Measurements from ENCODE around the gene ABCD1.

Gene ABCD1

DNA sequence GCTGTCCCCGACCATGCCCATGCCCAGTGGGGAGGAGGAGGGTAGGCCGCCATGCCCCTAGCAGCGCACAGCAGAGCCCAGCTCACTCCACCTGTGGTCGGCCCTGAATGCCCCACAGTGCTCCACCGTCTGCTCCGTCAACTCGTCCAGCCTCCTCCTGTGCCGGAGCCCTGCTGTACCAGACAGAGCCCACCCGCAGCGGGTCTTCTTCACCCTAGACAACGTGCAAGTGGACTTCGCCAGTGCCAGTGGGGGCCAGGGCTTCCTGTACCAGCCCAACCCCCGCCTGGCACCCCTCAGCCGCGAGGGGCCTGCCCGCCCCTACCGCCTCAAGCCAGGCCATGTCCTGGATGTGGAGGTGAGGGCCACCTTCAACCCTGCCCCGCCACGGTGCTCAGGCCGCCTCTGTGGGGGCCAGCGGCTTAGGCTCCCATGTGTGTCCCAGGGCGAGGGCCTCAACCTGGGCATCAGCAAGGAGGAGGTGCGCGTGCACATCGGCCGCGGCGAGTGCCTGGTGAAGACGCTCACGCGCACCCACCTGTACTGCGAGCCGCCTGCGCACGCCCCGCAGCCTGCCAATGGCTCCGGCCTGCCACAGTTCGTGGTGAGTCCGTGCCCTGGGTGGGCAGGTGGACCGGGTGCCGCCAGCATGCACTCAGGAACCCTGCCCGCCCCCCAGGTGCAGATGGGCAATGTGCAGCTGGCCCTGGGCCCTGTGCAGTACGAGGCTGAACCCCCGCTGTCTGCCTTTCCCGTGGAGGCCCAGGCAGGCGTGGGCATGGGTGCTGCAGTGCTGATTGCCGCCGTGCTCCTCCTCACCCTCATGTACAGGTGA is 49.3 kb downstream of the ABCD1 start:
- no peak for DNase-seq (ENCODE audit: low spot score)

DNA sequence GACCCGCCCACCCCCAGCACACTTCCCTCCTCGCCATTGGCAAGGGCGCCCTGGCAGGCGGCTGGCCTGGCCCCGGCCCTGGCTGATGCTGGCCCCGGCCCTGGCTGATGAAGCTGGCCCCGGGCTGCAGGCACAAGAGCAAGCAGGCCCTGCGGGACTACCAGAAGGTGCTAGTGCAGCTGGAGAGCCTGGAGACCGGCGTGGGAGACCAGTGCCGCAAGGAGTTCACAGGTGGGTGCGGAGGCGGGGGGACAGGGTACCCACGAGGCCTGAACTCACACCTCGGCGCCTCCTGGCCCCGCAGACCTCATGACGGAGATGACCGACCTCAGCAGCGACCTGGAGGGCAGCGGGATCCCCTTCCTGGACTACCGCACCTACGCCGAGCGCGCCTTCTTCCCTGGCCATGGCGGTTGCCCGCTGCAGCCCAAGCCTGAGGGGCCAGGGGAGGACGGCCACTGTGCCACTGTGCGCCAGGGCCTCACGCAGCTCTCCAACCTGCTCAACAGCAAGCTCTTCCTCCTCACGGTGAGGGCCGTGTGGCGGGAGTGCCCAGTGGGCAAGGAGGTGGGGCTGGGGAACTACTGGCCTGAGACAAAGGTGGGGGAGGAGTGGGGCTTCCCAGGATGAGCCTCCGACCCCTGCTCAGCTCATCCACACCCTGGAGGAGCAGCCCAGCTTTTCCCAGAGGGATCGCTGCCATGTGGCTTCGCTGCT is 50.1 kb downstream of the ABCD1 start:
- no peak for DNase-seq (ENCODE audit: low spot score)

DNA sequence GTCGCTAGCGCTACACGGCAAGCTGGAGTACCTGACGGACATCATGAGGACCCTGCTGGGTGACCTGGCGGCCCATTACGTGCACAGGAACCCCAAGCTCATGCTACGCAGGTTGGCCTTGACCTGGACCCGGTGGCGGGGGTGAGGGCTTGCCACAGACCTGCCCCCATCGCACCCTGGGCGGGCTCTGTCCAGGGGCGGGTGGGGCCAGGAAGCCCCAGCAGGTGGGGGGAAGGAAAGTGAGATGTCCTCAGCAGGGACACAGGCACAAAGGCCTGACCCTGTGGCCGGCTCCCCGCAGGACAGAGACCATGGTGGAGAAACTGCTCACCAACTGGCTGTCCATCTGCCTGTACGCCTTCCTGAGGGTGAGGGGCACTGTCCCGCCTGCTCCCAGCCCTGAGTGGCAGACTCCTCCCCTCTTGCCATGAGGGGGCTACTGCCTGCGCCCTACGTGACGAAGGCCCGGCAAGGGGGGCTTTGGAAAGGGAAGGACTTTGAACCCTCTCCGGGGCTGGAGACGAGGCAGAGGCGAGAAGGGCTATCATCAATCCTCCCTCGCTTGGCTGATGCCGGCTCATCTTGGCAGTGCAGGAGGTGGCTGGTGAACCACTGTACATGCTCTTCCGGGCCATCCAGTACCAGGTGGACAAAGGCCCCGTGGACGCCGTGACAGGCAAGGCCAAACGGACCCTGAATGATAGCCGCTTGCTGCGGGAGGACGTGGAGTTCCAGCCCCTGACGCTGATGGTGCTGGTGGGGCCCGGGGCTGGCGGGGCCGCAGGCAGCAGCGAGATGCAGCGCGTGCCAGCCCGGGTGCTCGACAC is 50.9 kb downstream of the ABCD1 start:
- DNase-seq (ENCODE audit: low spot score), result no peak

DNA sequence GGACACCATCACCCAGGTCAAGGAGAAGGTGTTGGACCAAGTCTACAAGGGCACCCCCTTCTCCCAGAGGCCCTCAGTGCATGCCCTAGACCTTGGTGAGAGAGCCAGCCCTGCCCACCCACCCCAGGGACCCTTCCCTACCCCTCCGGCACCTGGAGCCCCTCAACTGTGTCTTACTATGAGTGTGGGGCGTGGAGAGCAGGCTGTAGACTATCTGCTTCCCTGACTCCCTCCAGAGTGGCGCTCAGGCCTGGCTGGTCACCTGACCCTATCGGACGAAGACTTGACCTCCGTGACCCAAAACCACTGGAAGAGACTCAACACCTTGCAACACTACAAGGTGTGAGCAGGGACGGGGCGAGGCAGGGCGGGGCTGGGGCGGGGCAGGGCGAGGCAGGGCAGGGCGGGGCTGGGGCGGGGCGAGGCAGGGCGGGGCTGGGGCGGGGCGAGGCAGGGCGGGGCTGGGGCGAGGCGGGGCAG is 51.5 kb downstream of the ABCD1 start:
- DNase-seq (ENCODE audit: low spot score), result no peak

DNA sequence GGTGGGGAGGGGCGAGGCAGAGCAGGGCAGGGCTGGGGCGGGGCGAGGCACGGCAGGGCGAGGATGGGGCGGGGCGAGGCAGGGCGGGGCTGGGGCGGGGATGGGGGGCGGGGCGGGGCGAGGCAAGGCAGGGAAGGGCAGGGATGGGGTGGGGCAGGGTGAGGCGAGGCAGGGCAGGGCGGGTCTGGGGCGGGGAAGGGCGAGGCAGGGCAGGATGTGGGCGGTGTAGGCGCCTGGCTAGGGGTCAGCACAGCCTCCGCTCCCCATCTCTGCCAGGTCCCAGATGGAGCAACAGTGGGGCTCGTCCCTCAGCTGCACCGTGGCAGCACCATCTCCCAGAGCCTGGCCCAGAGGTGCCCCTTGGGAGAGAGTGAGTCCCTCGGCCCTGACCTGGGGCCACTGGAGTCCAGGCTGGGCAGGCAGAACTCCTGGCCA is 52.0 kb downstream of the ABCD1 start:
- no peak for DNase-seq (ENCODE audit: low spot score)

DNA sequence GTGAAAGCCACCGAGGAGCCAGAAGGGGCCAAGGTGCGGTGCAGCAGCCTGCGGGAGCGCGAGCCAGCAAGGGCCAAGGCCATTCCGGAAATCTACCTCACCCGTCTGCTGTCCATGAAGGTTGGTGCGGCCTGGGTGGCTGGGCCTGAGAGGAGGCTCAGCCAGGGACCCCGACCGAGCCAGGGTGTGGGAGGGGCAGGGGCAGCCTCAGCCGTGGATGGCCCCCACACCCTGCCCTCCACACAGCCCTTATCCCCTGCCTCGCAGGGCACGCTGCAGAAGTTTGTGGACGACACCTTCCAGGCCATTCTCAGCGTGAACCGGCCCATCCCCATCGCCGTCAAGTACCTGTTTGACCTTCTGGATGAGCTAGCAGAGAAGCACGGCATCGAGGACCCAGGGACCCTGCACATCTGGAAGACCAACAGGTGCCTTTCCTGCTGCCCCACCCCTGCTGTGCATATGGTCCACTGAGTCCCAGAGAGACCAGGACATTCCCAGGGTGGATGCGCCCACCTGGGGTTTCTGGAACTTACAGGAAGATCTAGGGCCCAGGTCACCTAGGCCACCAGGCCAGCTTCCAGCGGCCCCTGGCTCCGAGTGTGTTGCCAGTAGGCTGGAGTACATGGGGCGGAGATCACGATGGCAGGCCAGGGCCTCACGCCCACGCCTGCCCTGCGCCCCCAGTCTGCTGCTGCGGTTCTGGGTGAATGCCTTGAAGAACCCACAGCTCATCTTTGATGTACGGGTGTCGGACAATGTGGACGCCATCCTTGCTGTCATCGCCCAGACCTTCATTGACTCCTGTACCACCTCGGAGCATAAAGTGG is 52.8 kb downstream of the ABCD1 start:
- DNase-seq (ENCODE audit: low spot score), result no peak

DNA sequence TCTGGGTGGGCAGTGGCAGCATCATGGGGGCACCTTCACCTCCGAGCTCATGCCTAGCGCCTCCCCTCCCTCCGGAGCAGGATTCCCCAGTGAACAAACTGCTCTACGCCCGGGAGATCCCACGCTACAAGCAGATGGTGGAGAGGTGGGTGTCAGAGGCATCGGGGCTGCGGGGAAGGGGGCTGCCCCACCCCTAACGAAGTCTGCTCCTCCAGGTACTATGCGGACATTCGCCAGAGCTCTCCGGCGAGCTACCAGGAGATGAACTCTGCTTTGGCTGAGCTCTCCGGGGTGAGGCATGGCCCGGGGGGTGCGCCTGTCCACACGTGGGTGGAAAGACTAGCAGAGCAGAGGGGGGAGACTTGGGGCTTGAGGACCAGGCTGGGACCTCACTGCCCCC is 53.5 kb downstream of the ABCD1 start:
- DNase-seq (ENCODE audit: low spot score), result no peak

DNA sequence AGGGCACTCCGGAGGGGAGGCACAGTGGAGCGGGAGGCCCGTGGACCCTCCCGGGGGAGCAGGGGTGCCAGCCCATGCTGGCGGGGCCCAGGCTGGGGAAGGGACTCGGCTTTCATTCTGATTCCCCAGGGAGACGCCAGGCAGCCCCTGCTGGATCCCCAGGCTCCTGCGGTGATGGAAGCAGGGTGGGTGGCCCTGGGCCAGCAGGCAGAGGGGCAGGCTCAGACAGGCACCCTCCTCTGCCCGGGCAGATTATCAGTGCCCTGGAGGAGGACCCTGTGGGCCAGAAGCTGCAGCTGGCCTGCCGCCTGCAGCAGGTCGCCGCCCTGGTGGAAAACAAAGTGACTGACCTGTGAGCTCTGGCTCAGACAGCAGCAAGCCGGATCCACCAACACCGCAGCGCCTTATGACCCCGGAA is 54.0 kb downstream of the ABCD1 start:
- DNase-seq (ENCODE audit: low spot score), result no peak

DNA sequence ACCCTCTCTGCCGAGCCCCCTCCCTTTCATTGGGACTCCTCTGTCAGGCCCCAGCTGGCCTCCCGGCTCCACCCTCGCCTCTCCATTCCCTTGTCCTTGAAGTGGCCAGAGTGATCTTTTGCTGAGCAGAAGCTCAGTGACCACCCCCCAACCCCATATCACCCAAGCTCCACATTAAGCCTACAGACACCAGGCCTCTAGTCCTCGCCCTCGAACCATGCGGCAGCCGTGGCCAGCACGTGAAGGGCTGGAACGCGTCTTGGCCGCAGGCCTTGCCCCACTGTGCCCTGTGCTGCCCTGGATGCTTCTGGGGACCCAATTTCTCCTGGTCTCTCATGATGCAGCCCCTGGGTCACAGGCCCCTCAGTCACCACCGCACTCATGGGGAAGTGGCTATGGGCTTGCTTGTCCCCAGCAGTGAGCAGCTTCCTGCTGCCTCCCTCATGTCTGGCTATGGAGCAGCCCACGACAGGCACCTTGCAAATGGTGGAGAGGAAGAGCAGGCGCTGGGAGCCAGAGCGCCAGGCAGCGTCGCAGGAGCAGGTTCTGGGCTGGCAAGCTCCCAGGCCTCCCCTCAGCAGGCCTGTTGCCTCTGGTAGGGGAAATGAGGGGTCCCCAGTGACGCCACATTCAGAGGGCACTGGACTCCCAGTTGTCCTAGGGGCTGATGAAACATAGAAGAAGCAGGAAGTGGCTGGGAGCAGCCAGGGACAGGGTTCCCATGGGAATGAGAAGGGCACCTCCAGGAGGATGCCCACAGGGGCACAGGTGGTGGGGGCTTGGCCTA is 55.4 kb downstream of the ABCD1 start:
- DNase-seq (ENCODE audit: low spot score), result no peak

DNA sequence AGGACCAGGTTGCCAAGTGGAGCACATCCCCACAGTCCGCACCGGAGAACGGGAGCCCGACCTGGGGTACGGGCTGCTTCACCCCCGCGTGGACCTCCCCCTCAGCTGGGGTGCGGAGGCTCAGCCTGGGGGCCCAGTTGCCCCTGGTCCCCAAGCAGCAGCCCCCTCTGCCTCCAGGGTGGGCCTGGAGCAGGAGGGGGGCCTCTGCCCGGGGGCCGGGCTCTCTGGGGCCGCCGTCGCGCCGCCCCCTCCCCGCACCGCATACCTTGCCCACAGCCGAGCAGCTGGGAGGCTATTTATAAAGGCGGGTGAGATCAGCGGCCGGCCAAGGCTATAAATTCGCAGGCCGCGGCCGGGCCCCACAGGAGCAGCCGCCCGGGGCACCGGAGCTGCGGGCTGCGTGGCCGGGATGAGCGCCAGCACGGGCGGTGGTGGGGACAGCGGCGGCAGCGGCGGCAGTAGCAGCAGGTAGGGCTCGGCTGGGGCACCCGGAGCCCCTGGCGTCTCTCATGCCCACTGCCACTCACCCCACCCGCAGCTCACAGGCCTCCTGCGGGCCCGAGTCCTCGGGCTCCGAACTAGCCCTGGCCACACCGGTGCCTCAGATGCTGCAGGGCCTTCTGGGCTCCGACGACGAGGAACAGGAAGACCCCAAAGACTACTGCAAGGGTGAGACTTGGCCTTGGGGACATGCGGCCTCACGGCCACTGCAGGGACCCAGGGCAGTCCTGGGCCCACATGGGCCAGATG is 56.2 kb downstream of the ABCD1 start, which contains the start of gene SRPK3:
Gene SRPK3, plus strand, starts transcription at position 364 of the 750 bp plus-strand sequence. Its CDS starts 46 bp downstream, at position 410.
- no peak for DNase-seq (ENCODE audit: low spot score)

DNA sequence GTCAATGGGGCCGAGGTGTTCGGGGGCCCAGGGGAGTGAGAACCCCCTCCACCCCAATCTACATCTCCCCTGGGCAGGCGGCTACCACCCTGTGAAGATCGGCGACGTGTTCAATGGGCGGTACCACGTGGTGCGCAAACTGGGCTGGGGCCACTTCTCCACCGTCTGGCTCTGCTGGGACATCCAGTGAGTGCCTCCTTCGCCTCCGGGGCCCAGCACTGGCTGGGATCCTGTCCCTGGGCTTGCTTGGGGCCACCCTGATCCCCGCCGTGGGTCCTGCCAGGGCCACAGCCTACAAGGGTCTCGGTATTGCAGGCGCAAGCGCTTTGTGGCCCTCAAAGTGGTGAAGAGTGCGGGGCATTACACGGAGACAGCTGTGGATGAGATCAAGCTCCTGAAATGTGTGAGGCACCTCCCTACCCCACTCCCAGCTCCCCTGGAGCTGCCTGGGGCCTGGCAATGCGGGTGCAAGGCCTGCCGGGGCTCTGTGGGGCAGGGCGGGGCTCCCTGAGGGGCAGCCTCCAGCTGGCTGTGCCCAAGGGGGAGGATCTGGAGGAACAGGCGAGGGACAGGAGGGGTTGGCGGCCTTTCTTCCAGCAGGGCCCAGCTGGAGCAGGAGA is 56.9 kb downstream of the ABCD1 start:
- no peak for DNase-seq (ENCODE audit: low spot score)

DNA sequence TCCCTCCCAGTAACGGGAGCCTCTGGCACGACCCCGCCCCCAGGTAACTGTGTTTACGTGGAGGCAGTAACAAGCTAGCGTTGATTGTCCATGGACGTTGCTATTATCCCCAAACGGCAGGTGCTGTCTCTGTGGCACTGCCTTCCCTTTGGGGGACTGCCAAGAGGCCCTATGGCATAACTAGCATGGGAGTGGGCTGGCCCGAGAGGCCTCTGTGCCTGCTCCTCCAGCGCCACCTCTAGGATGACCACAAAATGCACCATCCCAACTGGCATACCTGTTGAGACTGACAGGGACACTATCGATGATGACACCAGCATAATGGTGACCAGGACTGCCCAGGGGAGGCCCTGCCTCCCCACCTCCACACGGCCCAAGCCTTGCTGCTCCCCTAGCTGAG is 57.7 kb downstream of the ABCD1 start:
- no peak for DNase-seq (ENCODE audit: low spot score)

DNA sequence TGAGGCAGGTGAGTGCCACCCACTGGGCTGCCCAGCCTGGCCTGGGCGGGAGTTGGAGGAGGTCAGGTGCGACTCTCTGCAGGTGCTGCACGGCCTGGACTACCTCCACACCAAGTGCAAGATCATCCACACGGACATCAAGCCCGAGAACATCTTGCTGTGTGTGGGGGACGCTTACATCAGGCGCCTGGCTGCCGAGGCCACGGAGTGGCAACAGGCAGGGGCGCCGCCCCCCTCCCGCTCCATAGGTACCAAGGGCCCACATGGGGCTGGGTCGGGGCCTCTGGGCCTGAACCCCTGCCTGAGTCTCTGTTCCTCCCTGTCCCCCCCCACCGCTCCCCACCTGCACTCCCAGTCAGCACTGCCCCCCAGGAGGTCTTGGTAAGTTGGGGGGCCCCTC is 58.2 kb downstream of the ABCD1 start:
- no peak for DNase-seq (ENCODE audit: low spot score)

DNA sequence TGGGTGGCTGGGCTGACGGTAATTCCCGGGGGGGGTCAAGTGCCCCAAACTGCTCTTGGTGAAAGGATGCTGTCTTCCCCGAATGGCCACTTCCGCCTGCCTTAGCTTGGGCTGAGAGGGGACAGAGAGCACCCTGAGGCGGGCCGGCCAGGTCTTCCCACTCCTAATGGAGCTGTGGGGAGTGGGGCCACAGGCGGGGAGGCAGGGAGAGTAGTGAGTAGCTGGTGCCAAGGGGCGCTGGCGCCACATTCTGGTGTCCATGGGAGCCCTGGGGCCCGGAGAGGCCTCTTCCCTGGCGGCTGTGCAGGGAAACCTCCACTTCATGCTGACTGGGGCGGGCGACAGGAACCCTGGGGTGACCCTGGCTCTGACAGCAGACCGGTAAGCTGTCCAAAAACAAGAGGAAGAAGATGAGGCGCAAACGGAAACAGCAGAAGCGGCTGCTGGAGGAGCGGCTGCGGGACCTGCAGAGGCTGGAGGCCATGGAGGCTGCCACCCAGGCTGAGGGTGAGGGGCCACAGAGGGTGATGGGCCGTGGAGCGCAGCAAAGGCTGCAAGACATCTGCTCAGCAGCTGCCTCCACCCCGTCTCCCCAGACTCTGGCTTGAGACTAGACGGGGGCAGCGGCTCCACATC is 58.8 kb downstream of the ABCD1 start:
- no peak for DNase-seq (ENCODE audit: low spot score)

DNA sequence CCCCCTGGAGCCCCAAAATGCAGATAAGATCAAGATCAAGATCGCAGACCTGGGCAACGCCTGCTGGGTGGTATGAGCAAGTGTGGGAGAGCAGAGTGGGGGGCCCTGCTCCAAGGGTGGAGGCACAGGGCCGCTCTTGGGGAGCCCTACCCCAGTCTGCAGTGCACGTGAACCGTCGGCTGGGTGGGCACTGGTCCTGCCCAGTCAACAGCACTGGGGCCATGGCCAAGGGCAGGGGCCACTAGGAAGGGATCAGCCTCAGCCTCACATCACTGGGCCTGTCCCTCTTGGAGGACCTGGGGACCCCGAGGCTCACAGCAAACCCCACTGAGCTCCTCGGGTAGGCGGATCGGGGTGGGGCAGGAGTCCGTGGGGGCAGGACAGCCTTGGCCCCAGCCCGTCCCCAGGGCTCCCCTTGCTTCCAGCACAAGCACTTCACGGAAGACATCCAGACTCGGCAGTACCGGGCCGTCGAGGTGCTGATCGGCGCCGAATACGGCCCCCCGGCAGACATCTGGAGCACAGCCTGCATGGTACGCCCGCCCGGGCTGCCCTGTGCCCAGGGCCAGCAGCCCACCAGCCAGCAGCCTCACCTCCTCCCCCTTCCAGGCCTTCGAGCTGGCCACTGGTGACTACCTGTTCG is 59.8 kb downstream of the ABCD1 start:
- DNase-seq (ENCODE audit: low spot score), result no peak

DNA sequence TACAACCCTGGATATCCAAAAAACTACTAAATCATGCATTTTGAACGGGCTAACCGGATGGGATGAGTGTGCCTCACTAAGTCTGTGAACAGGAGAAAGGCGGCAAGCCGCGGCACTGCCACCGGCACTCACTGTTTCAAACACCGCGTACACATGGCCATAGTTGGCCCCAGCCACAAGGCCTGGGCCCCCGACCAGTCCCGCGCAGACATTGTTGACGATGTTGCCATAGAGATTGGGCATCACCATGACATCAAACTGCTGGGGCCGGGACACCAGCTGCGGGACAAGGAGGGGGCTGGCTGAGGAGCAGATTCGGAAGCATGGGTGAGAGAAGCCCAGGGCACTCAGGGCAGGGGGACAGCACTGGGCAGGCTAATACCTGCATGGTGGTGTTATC is 62.0 kb downstream of the ABCD1 start:
- DNase-seq (ENCODE audit: low spot score), result no peak

DNA sequence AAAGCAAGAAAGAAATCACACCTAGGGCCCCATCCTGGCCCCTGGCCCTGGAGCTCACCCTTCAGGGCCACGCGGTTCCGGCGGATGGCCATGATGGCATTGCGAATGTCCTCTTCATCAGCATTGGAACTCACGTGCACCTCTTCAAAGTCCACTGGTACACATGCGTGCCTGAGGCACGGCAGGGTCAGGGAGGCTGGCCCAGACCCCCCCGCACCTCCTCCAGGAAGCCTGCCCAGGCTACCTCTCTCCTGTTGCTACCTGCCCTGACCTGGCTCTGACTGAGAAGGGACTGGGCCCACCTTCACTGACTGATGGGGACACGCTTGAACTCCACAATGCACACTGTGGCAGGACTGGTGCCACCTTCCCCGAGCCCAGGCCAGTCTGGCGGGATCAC is 65.0 kb downstream of the ABCD1 start:
- DNase-seq (ENCODE audit: low spot score), result no peak

DNA sequence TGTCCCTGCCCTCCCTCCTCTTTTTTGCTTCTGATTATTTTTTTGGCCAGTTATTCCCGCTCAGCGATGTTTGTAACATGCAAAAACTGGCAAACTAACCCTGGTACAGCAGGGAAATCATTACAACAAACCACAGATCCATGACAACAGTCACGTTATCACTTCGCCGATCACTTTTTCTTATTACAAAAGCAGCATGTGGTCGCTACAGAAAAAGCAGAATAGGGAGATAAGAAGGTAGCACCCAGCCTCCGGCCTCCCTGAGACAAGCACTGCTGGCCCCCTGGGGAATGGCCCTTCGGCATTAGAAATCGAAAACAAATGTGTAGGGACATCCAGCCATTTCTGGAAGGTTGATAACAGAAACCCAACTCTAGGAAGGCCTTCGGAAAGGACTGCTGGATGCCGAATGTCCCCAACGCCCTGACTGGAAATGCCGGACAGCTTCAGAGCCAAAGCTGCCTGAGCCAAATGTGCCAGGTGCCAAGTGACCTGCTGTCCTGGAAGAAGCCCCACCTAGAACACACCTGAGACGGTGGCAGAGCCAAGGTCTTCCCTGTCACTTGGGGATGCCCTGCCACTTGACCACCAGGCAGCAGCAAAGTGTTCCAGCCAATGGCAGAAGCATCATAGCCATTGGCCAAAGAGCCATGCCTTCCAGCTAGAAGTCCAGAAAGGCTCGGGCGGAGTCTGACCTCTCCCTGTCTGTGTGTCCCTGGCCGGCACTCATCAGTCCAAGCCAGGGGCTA is 66.6 kb downstream of the ABCD1 start:
- DNase-seq (ENCODE audit: low spot score), result no peak

Data from CD4-positive, alpha-beta T cell treated with Interleukin-15 for 4 hours (primary cell).